ENCODE data around the gene HNRNPA0.

- TF ChIP-seq CTCF (IDR thresholded peaks at IDR 0.05) (no peak), REST (IDR thresholded peaks at IDR 0.05; ENCODE audit: low read depth, low read length) (no peak), TCF12 (IDR thresholded peaks at IDR 0.05) (no peak), USF1 (IDR thresholded peaks at IDR 0.05; ENCODE audit: borderline replicate concordance, low read depth) (no peak), RCOR1 (IDR thresholded peaks at IDR 0.05; ENCODE audit: low read length) (no peak), ELF1 (IDR thresholded peaks at IDR 0.05) (no peak), GATA2 (CRISPR knock-in tag; IDR thresholded peaks at IDR 0.05) (no peak), MAX (IDR thresholded peaks at IDR 0.05; ENCODE audit: low read depth) (no peak), EP300 (IDR thresholded peaks at IDR 0.05; ENCODE audit: borderline replicate concordance in 1 of 2, low read depth in 1 of 2, low read length in 1 of 2) (no peak), RAD21 (IDR thresholded peaks at IDR 0.05; ENCODE audit: low read length) (no peak), RXRA (IDR thresholded peaks at IDR 0.05; ENCODE audit: borderline replicate concordance, low read depth) (no peak), POLR2AphosphoS5 (IDR thresholded peaks at IDR 0.05; ENCODE audit: low read depth, low read length) (no peak)
Measured at GRCh38 chr5:137733006-137733405, 21.2 kb downstream of the HNRNPA0 start.

Measured in SK-N-SH (cell line).